ENCODE measurements around the gene TFF2.

The TFF2 gene

DNA sequence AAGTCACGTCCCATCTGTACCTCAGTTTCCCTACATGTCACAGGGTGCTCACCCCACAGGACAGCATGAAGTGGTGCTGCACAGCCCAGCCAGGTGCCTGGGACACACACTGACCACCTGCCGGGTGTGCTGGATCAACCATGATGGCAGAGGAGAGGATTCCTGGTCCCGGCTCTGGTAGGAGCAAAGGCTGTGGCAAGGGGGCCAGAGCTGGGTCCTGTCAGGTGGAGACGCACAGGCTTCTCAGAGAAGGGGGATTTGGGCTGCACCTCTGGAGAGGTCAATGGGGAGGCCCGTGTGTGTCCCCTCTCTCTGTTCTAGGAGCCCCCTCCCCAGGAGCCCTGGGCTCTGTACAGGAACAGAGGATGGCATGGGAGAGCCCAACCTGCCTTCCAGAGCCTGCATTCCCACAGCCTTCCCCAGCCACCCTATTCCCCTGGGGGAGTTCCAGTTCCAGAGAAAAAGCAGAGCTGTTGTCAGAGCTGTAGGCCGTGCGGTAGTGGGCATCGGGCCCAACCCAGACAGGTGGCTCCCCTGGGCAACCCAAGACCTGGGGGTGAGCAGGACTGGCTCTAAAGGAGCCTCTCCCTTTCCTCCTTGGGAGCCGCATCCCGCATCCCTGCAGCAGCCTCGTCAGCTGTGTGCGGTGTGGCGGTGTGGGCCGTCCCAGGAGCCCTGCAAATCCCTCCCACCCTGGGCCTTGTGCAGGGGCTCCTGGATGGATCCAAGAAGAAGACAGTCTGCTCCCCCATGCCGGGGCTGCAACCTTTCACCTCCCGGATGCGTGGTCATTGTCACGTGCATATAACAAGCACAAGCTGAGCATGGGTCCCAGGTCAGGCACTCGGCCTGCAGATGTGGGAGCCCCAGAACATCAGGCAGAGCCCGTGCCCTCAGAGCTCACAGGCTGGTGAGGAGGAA lies 32.7 kb downstream of the TFF2 start:
- no peak for DNase-seq

DNA sequence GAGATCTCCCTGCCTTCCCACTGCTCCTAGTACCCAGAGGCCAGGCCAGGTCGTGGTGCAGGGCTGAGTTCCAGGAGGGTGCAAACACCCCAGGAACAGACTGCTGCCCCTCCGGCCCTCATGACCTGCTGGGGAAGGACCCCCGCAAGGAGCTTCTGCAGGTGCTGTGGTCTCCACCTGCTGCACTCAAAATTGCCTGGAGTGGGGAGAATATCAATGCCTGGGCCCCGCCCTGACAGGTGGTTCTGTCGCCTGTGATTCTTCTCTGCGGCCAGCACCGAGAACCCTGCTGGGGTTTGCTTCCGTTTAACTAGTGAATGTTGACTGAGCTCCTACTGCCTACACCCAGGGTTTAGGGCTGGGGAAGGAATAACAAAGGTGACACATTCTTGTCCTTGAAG lies 33.5 kb downstream of the TFF2 start:
- no peak for DNase-seq

DNA sequence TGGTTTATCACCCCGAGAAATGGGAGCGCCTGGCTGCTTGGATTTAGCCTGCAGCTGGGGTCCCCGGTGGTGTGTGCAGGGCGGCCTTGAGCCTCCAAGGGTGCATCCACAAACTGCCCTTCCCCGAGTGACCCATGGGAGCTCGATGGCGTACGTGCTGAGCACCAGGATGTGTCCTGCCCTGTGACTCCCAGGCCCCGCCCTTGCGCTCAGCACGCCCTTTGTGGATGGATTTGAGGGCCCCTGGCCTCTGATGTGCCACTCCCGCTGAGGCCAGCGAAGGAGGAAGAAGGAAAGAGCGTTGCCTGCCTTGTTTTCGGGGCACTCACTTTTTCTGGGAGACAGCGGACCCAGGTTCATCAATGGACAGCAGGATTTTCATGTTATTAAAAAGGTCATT lies 33.9 kb downstream of the TFF2 start:
- no peak for DNase-seq

DNA sequence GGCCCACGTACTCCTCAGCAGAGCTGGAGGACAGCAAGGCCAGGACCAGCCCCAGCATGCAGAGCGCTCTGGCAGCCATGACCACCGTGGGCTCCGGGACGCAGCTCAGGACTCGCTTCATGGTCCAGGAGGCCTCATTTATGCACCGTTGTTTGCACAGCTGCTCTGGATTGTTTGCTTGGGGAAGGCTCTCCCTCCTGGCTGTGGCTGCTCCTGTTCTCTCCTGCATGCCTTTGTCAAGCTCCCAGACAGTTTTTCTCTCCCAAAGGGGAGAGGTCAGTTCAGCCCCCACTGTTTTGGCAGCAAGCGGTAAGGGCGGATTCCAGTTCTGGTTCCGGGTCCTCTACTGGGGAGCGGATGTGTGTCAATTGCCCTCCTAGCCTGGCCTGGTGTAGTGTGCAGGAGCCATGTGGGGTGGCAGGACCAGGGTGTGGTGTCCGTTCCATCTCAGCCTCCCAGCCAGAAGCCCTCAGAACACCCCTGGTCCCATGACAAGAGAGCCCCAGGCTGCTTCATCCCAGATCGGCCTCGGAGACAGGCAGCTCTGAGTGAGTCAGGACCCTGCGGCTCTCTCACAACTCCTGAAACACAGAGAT lies 35.4 kb downstream of the TFF2 start, which contains the start of gene TFF3:
Gene TFF3, minus strand, starts transcription at position 114 of the 596 bp plus-strand sequence. Its CDS starts 35 bp downstream, at position 79.
- DNase-seq = no peak

DNA sequence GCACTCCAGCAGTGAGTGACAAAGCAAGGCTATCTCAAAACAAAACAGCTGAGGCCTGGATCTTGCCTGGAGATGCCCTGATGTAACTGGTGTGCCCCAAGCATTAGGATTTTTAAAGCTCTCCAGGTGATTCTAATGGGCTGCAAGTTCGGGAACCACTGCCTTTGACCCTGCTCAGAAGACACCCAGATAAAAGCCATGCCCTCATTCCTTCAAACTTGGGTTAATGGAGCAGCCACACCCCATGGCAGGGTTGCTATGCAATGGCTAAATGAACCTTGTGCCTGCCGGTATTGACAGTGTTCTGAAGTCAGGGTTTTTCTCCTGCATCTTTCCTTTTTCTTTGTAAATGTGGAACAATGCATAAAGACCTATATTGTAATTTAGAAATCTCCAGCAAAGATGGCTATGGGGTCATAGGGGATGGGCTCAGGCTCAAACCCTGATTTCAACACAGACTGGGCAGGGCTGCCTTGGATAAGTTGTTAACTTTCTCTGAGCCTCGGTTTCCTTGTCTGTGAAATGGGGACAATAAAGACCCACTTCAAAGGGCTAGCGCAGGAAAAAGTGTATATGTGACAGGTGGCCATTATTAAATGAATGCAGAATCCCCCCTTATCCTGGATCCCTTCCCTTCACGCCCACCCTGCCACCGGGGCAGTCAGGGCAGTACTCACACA lies 36.0 kb downstream of the TFF2 start:
- DNase-seq = no peak

DNA sequence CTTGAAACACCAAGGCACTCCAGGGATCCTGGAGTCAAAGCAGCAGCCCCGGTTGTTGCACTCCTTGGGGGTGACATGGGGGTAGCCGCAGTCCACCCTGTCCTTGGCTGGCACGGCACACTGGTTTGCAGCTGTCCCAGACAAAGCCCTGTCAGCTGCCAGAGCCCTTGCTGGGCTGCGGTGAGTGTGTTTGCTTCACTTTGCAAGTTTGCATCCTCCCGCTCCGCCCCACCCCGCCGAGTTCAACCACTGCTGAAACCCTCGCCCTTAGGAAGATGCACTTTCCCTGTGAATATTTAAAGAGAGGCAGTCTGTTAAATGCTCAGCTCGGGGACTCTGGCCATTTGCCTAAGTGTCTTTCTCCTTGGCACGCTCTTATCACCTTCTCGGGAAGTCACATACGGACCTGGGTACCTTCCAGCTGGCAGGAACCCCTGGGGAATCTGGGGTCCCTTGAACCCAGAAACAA lies 37.3 kb downstream of the TFF2 start:
- no peak for DNase-seq

DNA sequence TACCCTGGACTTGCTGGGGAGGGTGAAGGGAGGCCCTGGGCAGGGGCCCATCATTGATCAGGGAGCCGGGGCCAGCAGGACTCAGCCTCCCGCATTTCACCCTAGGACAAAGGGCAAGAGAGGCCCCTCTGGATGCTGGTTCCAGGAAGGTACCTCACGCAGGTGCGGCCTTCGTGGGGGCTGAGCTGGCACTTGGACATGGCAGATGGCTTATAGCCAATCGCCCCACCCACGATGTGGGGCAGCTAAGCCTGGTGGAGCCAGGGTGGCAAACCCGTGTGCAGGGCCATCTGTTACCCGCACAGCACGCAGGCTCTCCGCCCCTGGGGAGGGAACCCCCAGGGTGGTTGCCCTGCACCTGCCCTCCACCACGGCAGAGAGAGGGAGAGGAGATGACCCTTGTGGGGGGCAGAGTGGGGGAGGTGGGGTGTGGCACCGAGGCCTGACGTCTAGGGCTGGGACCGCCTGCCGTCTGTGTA lies 38.1 kb downstream of the TFF2 start:
- DNase-seq = no peak

DNA sequence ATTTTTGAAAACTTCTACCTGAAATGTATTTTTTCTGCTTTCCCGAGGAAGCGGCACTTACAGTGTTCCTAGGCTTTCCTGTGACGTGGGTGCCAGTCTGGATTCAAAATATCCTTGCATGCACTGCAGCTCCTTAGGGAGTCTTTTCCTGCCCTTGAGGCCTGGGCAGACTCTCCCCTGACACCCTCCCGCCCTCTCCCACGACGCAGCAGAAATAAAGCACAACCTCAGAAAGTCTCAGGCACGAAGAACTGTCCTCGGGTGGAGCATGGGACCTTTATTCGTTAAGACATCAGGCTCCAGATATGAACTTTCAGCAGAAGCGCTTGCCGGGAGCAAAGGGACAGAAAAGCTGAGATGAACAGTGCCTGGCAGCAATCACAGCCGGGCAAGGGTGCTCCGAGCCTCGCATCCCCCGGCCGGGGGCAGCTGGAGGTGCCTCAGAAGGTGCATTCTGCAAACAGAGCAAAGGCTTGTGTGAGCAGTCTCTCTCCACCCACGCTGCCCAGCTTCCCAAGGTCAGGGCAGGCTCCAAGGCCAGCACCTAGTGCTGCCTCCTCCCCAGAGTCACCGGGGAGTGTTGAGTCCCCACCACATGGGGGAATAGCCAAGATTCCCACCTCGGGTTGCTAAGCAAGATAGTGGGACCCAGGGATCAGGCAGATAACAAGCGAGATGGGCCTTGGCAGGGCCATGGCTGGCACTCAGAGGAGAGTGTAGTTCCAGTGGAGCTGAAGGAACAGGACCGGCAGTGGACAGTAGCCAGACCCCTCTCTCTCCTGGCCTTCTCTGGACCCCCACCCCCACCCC lies 38.8 kb downstream of the TFF2 start:
- DNase-seq = no peak

DNA sequence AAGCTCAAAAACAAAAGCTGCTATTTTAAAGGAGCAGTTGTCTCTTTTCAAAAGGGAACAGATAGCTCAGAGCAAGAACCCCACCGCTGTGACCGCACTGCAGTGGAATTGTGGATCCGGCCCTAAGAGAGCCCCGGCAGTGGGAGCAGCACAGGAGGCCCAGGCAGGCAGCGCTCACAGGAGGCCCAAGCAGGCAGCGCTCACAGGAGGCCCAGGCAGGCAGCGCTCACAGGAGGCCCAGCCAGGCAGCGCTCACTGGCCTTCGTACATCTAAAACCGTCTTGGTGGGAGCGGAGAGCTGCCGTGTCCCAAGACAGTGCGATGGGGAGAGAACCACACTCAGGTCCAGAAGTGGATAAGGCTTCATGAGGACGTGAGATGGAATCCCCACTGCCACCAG lies 39.6 kb downstream of the TFF2 start:
- DNase-seq = no peak

DNA sequence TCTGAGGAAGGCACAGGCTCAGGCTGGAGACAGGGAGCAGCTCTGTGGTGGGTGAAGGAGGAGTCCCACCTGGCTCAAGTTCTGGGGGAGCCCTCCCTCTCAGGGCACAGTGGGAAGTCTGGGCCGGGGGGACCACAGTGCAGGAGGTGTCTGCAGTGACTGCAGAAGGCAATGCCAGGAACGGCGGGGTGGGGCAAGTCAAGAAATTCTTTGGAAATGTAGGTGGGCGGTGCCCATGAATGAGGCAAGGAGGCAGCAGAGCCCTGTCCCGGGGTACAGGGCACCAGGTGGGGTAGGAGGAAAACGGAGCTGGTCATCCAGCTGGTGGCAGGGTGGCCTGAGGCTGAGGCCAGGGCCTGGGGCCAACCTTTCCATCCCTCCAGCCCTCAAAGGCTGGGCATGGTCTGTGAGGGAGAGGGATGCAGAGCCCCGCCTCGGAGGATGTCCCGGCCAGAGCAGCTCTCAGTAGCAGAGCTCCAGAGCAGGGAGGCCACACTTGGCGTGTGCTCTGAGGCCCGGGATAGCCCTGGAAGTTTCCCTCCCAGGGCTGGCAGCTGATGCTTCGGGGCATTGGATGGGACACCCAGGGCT lies 40.3 kb downstream of the TFF2 start:
- DNase-seq = no peak

DNA sequence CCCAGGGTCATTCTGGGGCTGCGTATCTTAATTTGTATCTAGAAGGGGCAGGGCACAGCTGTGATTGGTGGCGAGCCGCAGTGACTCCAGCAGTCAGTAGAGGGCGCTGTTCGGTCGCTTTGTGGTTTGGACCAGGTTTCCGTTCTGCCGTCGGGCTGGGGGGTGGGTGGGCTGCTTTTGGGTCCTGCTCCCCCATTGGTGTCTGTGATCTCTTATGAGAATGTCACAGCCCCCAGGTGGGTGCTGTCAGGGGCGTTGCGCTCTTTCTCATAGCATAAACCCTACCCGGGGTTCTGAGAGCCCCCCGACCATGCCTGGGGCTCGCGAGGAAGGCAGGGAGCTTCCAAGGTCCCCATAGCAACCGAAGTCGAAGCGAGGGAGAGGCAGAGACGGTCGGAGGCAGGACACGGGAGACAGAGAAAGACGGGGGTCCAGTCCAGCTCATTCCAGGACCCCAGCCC lies 41.0 kb downstream of the TFF2 start:
- peak; percentile 64 to 67 for DNase-seq

DNA sequence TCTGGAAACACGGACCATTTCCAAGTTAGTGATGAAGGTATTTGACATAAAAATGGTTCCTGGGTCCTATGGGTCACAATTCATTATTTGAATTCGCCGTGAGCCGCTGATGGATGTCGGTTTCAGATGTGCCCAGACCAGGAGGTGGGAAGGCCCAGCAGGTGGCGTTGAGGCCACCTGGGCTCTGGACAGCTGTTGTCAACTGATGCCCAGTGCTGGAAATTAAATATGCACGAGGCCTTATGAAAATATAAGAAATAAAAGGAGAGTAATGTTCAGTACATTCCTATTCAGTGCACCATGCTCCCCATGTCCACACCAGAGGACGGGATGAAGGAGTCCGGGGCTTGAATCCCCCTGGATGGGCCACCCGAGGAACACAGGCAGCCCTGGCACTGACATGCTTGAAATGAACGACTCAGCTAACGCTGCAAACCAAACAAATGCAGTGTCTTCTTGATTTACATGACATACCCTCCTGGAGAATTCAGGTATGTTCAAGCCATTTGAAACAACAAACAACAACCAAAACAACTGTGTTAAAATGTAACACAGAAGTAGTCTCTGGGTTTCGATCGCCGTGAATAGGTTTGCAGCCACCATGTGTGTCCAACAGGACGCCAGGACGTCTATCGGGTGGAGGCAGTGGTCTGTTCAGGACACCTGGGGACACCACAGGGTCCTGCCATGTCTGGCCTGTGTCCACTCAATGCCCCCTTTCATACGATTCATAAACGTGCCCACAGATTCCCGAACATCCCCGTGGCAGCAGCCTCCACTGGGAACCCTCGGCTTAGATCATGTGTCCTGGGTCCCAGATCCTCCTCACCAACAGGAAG lies 41.7 kb downstream of the TFF2 start:
- no peak for DNase-seq

DNA sequence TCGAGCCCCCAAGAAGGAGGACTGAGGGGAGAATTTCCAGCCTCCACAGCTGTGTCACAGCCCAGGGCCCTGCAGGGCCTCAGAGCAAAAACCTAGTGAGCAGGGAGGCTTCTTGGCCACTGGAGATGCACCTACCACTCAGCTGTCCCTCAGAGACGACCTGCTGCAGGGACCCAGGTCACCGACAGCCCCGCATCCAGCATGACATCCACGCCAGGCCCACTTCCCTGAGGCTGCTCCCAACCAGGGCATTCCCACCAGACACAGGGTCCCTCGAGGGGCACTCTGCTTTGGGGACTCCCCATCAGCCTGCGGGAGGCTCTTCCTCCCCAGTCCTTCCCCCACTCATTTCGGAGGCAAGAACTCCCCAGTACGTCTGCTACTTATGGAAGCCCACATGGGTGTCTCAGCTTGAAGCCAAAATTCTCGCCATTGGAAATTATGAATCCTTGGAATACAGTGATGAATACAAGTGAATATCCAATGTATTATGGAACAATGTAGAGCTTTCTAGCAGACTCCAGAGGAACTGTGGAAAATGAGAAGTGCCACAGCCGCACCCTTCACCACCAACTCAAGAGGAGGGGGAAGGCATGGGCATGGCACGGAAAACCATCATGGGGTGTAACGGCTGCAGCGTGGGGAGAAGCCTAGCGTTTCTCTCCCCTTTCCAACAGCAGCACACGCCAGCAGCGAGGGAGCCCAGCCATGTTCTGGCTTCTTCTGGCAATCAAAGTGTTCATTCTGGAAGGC lies 42.5 kb downstream of the TFF2 start:
- peak; percentile 65 to 73 for DNase-seq

DNA sequence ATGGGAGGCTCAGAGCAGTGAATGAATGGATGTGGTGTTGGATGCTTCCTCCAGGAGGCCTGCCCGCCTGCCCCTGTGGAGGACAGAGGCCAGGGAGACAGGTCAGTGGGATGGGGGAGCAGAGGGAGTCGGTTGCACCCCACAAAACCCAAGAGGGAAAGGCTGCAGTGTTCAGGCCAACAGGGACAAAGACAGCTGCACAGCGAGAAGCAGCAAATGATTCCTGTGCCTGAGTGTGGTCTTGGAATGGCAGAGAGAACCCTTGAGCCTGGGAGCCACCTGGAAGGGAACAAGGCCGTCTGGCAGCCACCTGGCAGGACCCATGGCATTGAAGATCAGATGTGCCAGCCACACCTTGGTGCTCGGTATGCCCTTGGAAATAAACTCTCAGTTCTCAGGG lies 43.7 kb downstream of the TFF2 start:
- DNase-seq = no peak

DNA sequence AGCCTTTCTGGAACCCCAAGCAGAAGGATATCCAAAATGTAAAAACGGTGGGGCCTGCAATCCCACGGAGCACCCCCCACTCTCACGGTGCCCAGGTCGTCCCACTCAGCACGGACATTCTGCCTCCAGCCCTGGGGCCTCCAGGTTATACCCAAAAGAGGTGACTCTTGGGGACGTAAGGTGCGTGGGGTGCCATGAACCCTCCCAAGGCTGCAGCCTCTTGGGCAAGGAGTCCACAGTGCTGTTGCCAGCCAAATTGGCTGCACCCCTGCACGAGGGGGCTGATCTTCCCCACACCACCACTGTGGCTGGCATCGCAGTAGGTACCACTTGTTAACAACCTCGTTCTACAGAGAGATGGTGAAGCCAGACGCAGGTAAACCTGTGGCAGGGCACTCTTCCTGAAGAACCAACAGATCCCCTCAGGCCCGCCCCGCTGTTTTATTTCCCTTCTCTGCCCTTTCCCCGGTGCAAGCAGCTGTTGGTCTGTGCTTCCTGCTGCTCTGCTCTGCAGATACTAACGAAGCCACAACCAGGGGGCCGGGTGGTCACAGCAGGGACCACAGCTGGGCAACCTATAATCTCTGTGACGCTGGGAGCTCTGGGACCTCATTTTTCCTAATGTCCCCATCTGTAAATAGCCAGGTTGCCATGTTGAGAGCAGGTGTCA lies 44.3 kb downstream of the TFF2 start:
- no peak for DNase-seq

DNA sequence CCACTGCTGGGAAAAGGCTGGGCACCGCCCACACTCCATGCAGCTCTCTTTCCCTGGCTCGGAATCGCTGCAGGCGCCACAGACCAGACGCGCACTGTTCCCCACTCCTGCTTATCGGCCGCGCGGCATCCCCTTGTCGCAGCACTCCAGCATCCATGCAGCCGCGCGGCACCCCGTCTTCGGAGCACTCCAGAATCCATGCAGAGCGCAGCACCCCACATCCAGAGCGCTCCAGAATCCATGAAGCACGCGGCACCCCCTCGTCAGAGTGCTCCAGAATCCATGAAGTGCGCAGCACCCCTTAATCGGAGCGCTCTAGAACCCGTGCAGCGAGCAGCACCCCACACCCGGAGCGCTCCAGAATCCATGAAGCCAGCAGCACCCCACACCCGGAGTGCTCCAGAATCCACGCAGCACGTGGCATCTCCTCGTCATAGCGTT lies 45.1 kb downstream of the TFF2 start:
- DNase-seq = no peak

DNA sequence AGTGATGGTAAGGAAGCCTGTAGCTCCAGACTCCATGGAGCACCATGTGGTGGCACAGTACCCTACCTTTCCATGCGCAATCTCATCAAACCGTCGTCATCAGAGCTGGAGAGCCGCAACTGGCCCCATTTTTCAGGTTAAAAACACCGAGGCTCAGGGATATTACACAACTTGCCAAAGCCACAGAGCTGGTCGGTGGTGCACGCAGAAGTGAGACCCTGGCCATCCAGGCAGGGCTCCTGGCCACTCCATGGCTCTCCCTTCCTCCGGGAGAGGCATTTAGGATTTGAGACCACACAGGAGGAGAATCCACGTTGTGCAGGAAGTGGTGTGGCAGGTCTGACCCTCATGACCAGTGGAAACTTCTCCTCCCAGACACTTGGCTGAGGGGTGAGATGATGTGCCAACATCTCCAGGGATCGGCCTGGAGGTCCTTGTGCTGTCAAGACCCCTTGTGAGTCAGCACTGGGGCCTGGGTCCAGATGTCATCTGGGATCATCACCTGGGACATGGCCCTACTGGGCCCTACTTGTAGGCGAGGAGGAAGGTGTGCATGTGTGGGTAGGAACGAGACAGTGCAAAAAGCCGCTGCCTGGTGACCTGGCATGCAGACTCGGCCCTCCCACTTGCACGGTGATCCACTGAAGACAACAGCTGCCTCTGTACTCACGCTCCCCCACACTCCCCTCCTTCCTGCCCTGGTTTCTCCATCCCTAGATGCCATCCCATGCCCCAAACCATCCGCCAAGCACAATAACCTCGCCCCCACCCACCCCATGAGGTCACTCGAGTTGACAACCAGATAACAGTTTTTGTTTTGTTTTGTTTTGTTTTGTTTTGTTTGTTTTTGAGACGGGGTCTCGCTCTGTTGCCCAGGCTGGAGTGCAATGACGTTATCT lies 46.0 kb downstream of the TFF2 start:
- DNase-seq = no peak

DNA sequence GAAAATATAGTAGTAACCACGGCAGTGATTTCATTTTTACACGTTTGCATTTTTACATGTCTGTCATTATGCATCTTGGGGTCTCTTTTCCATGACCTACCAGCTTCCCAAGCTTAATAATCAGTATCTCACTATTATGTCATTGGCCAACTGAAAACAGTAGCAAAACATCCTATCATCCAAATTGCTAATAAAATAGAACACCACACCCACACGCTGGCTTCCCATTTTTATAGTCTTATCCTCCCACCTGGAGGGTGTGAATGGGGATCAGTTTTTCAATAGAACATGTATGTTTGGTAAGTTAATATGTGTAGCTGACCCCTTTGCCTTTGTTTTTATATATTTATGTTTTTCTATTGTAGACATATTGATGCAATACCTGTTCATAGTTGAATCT lies 47.4 kb downstream of the TFF2 start:
- DNase-seq = no peak

All from inflammatory macrophage (primary cell).